Activated B cell treated with CpG ODN at 0.5 μM for 24 hours (primary cell): ENCODE results near the gene CYP2J2. TPM values are rescaled to one million over a fixed set of nuclear protein-coding genes. Genes with fewer than 3 reads are reported as not detected.

Experiments used
- ATAC-seq: fragments of 200-7000 bp; cut with Tn5 transposase; one replicate; pipeline ENCODE4 v1.10.0; 2021; ENCODE audit warnings: low read depth, mild to moderate bottlenecking, moderate library complexity
- CTCF ChIA-PET: fragments of 350-600 bp; sonication (Branson Sonifier 250); formaldehyde crosslinking; loops from one replicate; lab custom pipeline; 2021; ENCODE audit warnings: antibody characterized with exemption; lab: Charles Lee
- POLR2A ChIA-PET: fragments of 350-600 bp; sonication (Branson Sonifier 250); formaldehyde crosslinking; loops from one replicate; lab custom pipeline; 2021; ENCODE audit warnings: antibody characterized with exemption; lab: Charles Lee
- DNase-seq: peaks from one replicate; pipeline ENCODE4 v3.0.0; 2022
- H3K27ac Mint-ChIP-seq: one replicate; pipeline ENCODE4 v1.8.0; 2020; ENCODE audit warnings: mixed read lengths
- H3K27me3 Mint-ChIP-seq: one replicate; pipeline ENCODE4 v1.8.0; 2021; ENCODE audit warnings: mixed read lengths
- H3K36me3 Mint-ChIP-seq: one replicate; pipeline ENCODE4 v1.8.0; 2021; ENCODE audit warnings: low read depth, mixed read lengths
- H3K4me1 Mint-ChIP-seq: one replicate; pipeline ENCODE4 v1.8.0; 2021; ENCODE audit warnings: mixed read lengths
- H3K4me3 Mint-ChIP-seq: one replicate; pipeline ENCODE4 v1.8.0; 2020; ENCODE audit warnings: mild to moderate bottlenecking, mixed read lengths
- H3K9me3 Mint-ChIP-seq: one replicate; pipeline ENCODE4 v1.8.0; 2020; ENCODE audit warnings: mixed read lengths
- CTCF ChIP-seq: fragments of 200-600 bp; IDR thresholded peaks from one replicate; pipeline ENCODE4 v1.8.0; 2022; ENCODE audit warnings: antibody characterized with exemption, mild to moderate bottlenecking
- intact Hi-C: fragments of 100-400 bp; cut with micrococcal nuclease; formaldehyde crosslinking; loops from one replicate; pipeline ENCODE4 v1.15.1; 2024
- total RNA-seq: library from RNA; stranded (reverse); gene quantifications from 2 replicates; pipeline ENCODE4 v1.2.3, GENCODE V29; 2022

Gene CYP2J2
- total RNA-seq, 1 donor from 2014 or later: 0.24 TPM

DNA sequence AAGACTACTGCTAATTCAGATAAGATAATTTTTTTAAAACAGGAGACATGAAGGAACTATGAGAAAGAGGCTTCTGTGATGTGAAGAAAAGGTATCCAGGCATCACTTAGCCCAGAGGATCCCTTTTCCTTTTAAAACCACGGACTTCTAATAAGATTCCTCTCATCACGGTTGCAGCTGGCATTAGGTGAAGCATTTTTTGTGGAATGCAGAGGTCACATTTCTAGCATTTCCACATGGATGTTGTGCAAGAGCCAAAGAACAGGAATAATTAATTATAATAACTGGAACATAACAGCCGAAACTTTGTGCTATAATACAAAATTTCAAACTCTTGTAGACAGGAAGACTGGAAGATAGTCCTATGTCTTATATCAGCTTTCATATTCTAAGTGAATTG lies 27.6 kb downstream of the CYP2J2 start:
- Mint-ChIP-seq H3K4me1 (peaks cover 3% of the 10 kb centered on the region), H3K27ac (no peak overlapping the region), H3K4me3 (no peak overlapping the region), H3K36me3 (no peaks in the 10 kb centered on the region), H3K9me3 (no peaks in the 10 kb centered on the region), H3K27me3 (no peaks in the 10 kb centered on the region)
- TF ChIP-seq CTCF: no peak
- intact Hi-C loops: no loop called here
- CTCF ChIA-PET: no interaction called here
- ATAC-seq (no peak), DNase-seq (no peak)
- POLR2A ChIA-PET: no interaction called here

- CTCF ChIA-PET: no interaction called here
- ATAC-seq (no peak), DNase-seq (no peak)
- no peaks in the 10 kb centered on the region for H3K27me3 Mint-ChIP-seq
- H3K9me3 Mint-ChIP-seq: no peaks in the 10 kb centered on the region
- no peak for TF ChIP-seq CTCF
- no peak overlapping the region for H3K27ac Mint-ChIP-seq
- H3K4me3 Mint-ChIP-seq: no peak overlapping the region
- H3K4me1 Mint-ChIP-seq: no peaks in the 10 kb centered on the region
- intact Hi-C loops: no loop called here
- no peaks in the 10 kb centered on the region for H3K36me3 Mint-ChIP-seq
- POLR2A ChIA-PET: no interaction called here
Observed at GRCh38 chr1:59897165-59897564, 29.4 kb downstream of the CYP2J2 start.

DNA sequence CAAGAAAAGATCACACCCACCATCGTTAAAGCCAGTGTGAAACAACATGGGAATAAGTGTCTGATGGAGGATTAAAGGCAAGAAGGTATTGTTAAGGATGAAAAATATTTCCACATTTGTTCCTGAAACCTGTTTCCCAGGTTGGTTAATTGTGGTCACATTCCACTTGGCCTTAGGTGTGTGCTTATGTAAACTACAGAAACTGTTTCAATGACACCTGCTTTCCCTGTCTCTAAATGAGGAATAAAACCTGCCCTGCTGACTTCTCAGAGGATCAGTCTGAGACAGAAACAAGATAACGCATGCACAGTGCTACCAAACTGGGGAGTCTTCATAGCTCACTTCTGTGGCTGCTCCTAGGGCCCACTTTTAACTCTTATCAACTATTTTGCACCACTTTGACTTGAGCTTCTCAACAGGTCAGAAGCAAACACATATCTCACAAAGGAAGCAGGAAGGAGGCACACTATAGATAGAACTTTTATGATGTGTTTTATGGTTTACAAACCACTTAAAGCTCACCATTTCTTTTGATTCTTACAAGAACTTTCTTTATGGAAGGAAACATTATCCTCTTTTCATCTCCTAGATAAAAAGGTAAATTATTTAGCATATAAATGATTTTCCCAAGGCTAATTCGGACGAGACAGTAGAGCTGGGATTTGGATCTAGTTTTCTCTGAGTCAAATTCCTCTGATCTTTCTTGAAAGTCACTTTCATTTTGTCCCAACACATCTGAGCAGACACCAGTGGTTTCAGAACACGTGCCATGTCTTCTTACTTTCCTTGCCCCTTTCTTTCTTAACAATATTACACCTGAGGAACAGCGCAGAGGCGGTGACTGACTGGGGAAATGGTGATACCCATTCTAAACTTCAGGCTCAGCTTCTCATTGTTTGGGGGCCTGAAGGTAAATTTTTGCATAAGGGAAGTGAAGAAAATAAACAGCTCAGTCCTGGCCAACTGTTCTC lies 33.4 kb downstream of the CYP2J2 start:
- POLR2A ChIA-PET: no interaction called here
- Mint-ChIP-seq H3K27me3 (peaks cover 1% of the 10 kb centered on the region), H3K27ac (no peak overlapping the region), H3K4me3 (no peak overlapping the region), H3K36me3 (no peaks in the 10 kb centered on the region), H3K4me1 (no peaks in the 10 kb centered on the region), H3K9me3 (peaks cover 10% of the 10 kb centered on the region)
- ATAC-seq (no peak), DNase-seq (no peak)
- CTCF ChIA-PET: no interaction called here
- intact Hi-C loops: no loop called here
- TF ChIP-seq CTCF: no peak

DNA sequence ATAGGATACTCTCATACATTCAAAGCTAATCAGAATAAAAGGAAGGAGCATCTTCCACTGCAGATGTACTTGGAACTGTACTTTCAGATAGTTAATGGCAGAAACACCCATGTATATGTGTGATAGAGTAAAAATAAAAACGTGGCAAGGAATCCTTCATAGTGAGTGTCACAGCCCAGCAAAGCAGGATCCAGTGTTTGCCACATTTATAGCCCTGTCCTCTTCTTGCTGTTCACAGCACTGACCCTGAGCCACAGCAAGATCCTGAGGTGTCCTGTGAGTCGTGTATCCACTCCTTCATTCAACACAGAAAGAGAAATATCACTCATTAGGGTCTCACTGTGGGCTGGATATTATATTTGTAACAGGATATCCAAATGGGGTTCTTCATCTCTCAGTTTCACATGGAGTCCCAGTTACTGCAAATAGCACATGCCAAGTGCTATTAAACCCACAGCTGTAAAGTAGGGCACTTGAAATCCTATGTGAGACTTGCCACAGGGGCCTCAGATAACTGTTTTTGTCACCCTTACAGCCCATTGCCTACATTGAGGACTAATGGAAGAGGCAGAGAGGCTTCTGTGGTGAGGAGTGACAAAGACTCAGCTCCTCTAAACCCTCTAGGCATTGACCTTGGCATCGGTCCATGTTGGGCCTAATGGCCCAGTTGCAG lies 41.3 kb downstream of the CYP2J2 start:
- Mint-ChIP-seq H3K4me3 (no peak overlapping the region), H3K4me1 (no peaks in the 10 kb centered on the region), H3K36me3 (no peaks in the 10 kb centered on the region), H3K9me3 (peaks cover 12% of the 10 kb centered on the region), H3K27me3 (peaks cover 1% of the 10 kb centered on the region), H3K27ac (no peak overlapping the region)
- no peak for ATAC-seq
- intact Hi-C loops: no loop called here
- ChIA-PET CTCF (no interaction called here), POLR2A (no interaction called here)
- TF ChIP-seq CTCF: no peak
- no peak for DNase-seq

DNA sequence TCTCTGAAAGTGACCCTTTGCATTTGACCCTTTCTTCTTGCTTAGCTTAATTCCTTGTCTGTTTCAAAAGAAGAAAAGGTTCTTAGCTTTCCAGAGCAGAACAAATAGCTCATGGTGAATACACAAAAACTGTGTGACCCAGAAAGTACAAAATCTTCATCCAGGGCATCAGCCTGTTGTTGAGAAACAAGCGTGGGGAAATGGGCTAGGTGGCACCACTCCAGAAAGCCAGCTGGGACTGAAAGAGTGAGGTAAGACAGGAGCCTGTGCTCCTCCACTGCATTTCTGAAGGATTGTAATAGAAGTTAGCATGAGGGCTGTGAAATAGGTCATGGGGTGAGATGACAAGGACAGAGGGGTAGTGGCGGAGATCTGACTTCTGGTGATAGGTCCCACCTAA lies 45.8 kb downstream of the CYP2J2 start:
- ATAC-seq: no peak
- no peak for TF ChIP-seq CTCF
- intact Hi-C loops: no loop called here
- Mint-ChIP-seq H3K36me3 (peaks cover 3% of the 10 kb centered on the region), H3K4me3 (no peak overlapping the region), H3K27me3 (no peaks in the 10 kb centered on the region), H3K4me1 (no peaks in the 10 kb centered on the region), H3K27ac (no peak overlapping the region), H3K9me3 (peaks cover 8% of the 10 kb centered on the region)
- ChIA-PET CTCF (no interaction called here), POLR2A (no interaction called here)
- DNase-seq: no peak
